Activated B cell treated with CpG ODN at 0.5 μM for 24 hours (primary cell): Measurements from ENCODE around the gene DYRK3. TPM values are rescaled to one million over a fixed set of nuclear protein-coding genes. Genes with fewer than 3 reads are reported as not detected.

Experiments
- ATAC-seq: fragments of 200-7000 bp; cut with Tn5 transposase; one replicate; pipeline ENCODE4 v1.10.0; 2021; ENCODE audit warnings: low read depth, mild to moderate bottlenecking, moderate library complexity
- CTCF ChIA-PET: fragments of 350-600 bp; sonication (Branson Sonifier 250); formaldehyde crosslinking; loops from one replicate; lab custom pipeline; 2021; ENCODE audit warnings: antibody characterized with exemption; lab: Charles Lee
- POLR2A ChIA-PET: fragments of 350-600 bp; sonication (Branson Sonifier 250); formaldehyde crosslinking; loops from one replicate; lab custom pipeline; 2021; ENCODE audit warnings: antibody characterized with exemption; lab: Charles Lee
- DNase-seq: peaks from one replicate; pipeline ENCODE4 v3.0.0; 2022
- H3K27ac Mint-ChIP-seq: one replicate; pipeline ENCODE4 v1.8.0; 2020; ENCODE audit warnings: mixed read lengths
- H3K27me3 Mint-ChIP-seq: one replicate; pipeline ENCODE4 v1.8.0; 2021; ENCODE audit warnings: mixed read lengths
- H3K36me3 Mint-ChIP-seq: one replicate; pipeline ENCODE4 v1.8.0; 2021; ENCODE audit warnings: low read depth, mixed read lengths
- H3K4me1 Mint-ChIP-seq: one replicate; pipeline ENCODE4 v1.8.0; 2021; ENCODE audit warnings: mixed read lengths
- H3K4me3 Mint-ChIP-seq: one replicate; pipeline ENCODE4 v1.8.0; 2020; ENCODE audit warnings: mild to moderate bottlenecking, mixed read lengths
- H3K9me3 Mint-ChIP-seq: one replicate; pipeline ENCODE4 v1.8.0; 2020; ENCODE audit warnings: mixed read lengths
- intact Hi-C: fragments of 100-400 bp; cut with micrococcal nuclease; formaldehyde crosslinking; loops from one replicate; pipeline ENCODE4 v1.15.1; 2024
- total RNA-seq: library from RNA; stranded (reverse); gene quantifications from 2 replicates; pipeline ENCODE4 v1.2.3, GENCODE V29; 2022
- TF ChIP-seq, protein P1 (sequence below): fragments of 200-600 bp; IDR thresholded peaks from one replicate; pipeline ENCODE4 v1.8.0; 2022; ENCODE audit warnings: antibody characterized with exemption, mild to moderate bottlenecking

DYRK3 gene
- total RNA-seq, 1 donor from 2014 or later: 0.33 TPM

DNA sequence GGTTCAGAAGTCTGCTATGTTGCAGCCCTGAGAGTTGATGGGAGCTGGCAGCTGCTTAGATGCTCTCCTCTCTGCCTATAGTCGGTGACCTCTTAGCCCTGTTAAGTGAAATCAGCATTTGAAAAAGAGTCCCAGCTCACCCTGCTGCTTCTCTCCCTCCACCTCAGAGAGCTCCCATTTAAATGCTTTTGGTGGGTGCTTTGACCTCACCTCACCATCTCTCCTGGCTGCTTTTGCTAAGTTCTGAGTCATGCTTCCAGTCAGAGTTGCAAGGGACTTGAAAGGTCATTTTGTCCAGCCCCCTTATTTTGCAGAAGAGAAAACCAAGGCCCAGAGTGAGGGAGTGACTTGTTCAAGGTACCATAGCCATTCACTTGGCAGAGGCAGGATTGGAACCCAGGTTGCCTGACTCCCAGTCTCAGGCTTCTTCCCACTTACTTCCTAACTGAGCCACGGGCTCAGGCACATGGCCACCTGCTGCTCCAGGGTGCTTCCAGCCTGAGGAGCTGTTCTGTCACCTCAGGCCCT is 52.6 kb downstream of the DYRK3 start:
- DNase-seq (peak; percentile 10), ATAC-seq (no peak)
- peaks cover 14% of the 10 kb centered on the region for H3K36me3 Mint-ChIP-seq
- no peak overlapping the region for H3K4me3 Mint-ChIP-seq
- POLR2A ChIA-PET: interaction anchor here (1.5 kb wide), 1 partner anchor 15 kb away, joined by 6 read pairs; no protein-coding TSS in a partner anchor
- no peak overlapping the region for H3K27ac Mint-ChIP-seq
- H3K9me3 Mint-ChIP-seq: no peaks in the 10 kb centered on the region
- TF ChIP-seq, protein P1, sequence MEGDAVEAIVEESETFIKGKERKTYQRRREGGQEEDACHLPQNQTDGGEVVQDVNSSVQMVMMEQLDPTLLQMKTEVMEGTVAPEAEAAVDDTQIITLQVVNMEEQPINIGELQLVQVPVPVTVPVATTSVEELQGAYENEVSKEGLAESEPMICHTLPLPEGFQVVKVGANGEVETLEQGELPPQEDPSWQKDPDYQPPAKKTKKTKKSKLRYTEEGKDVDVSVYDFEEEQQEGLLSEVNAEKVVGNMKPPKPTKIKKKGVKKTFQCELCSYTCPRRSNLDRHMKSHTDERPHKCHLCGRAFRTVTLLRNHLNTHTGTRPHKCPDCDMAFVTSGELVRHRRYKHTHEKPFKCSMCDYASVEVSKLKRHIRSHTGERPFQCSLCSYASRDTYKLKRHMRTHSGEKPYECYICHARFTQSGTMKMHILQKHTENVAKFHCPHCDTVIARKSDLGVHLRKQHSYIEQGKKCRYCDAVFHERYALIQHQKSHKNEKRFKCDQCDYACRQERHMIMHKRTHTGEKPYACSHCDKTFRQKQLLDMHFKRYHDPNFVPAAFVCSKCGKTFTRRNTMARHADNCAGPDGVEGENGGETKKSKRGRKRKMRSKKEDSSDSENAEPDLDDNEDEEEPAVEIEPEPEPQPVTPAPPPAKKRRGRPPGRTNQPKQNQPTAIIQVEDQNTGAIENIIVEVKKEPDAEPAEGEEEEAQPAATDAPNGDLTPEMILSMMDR: no peak
- CTCF ChIA-PET: interaction anchor here (0.8 to 2.0 kb wide), 2 partner anchors 24 to 47 kb away, joined by 4 to 8 read pairs; no protein-coding TSS in a partner anchor
- intact Hi-C loops: loop anchor here (2.0 to 10.0 kb wide), 2 partner anchors 15 to 727 kb away; no protein-coding TSS in a partner anchor
- peaks cover 79% of the 10 kb centered on the region for H3K4me1 Mint-ChIP-seq
- no peaks in the 10 kb centered on the region for H3K27me3 Mint-ChIP-seq

DNA sequence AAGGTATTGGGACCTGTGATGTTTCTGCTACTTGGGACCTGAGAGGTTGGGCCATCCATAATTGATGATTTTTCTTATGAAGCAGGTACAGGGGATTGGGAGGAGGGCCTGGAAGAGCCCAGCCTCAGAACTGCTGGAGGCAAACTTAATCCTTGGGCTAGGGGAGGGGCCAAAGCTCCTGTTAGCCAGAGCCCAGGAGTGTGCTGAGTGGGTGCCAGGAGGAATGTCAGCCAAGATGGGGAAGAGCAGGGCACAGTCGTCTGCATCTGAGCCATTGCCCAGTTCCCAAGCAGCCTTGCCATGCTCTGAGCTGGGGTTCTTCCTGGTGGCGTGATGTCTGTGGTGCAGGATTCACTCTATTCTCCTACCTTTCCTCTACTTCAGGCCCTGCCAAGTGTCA is 55.2 kb downstream of the DYRK3 start:
- DNase-seq (peak; percentile 2), ATAC-seq (no peak)
- ChIA-PET POLR2A (interaction anchor here (0.6 to 0.7 kb wide), 2 partner anchors 16 to 651 kb away, joined by 3 to 4 read pairs; no protein-coding TSS in a partner anchor), CTCF (interaction anchor here (1.3 to 2.0 kb wide), 3 partner anchors 26 to 57 kb away, joined by 4 to 11 read pairs (median 5); no protein-coding TSS in a partner anchor)
- Mint-ChIP-seq H3K4me1 (peaks cover 81% of the 10 kb centered on the region), H3K27me3 (no peaks in the 10 kb centered on the region), H3K36me3 (peaks cover 27% of the 10 kb centered on the region), H3K27ac (no peak overlapping the region), H3K4me3 (no peak overlapping the region), H3K9me3 (no peaks in the 10 kb centered on the region)
- intact Hi-C loops: no loop called here
- TF ChIP-seq, protein P1: no peak

DNA sequence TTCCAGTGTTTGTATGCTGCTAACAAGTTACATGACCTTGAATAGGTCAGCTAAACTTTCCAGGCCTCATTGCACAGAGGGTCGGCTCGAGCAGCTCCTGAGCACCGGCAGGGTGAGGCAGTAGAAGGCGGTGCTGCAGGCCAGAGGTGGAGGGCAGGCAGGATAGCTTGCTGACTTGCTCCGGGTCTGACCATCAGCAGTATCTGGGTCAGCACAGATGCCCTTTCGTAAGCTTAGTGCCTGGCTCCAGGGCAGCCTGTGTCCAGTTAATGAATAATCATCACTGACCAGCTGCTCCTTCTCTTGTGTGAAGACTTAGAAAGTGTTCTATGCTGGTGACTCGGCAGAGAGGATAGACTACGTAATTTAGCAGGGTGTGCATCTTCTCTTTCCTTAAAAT is 56.3 kb downstream of the DYRK3 start:
- ChIA-PET CTCF (interaction anchor here (1.4 to 2.0 kb wide), 2 partner anchors 28 to 33 kb away, joined by 4 to 11 read pairs; no protein-coding TSS in a partner anchor), POLR2A (interaction anchor here (0.7 kb wide), 1 partner anchor 9 kb away, joined by 4 read pairs; no protein-coding TSS in a partner anchor)
- ATAC-seq: no peak
- Mint-ChIP-seq H3K9me3 (no peaks in the 10 kb centered on the region), H3K27me3 (no peaks in the 10 kb centered on the region), H3K27ac (no peak overlapping the region), H3K36me3 (peaks cover 32% of the 10 kb centered on the region), H3K4me1 (peaks cover 85% of the 10 kb centered on the region), H3K4me3 (no peak overlapping the region)
- intact Hi-C loops: no loop called here
- DNase-seq: no peak
- TF ChIP-seq, protein P1: no peak

DNA sequence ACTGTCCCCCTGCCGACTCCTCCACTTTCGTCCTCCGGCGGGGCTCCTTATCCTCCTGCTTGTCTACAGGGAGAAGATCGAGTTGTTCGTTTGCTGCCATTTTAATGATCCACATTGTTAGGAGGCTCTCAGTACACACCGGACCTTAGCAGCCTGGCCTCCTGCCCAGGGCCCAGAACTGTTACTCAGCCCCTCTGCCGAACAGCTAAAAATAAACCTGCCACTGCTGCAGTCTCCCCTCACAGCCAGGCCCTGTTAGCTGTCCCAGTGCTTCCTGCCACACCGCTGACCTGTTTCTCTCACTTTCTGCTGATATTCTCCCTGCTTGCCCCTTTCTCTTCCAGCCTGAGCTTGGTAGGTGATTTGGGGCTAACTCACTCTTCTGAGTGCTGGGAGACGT is 57.7 kb downstream of the DYRK3 start:
- ChIA-PET CTCF (interaction anchor here (1.5 kb wide), 1 partner anchor 10 kb away, joined by 3 read pairs; no protein-coding TSS in a partner anchor), POLR2A (no interaction called here)
- Mint-ChIP-seq H3K27me3 (no peaks in the 10 kb centered on the region), H3K27ac (no peak overlapping the region), H3K36me3 (peaks cover 46% of the 10 kb centered on the region), H3K9me3 (no peaks in the 10 kb centered on the region), H3K4me1 (peaks cover 83% of the 10 kb centered on the region), H3K4me3 (no peak overlapping the region)
- TF ChIP-seq, protein P1: no peak
- DNase-seq (no peak), ATAC-seq (no peak)
- intact Hi-C loops: no loop called here

DNA sequence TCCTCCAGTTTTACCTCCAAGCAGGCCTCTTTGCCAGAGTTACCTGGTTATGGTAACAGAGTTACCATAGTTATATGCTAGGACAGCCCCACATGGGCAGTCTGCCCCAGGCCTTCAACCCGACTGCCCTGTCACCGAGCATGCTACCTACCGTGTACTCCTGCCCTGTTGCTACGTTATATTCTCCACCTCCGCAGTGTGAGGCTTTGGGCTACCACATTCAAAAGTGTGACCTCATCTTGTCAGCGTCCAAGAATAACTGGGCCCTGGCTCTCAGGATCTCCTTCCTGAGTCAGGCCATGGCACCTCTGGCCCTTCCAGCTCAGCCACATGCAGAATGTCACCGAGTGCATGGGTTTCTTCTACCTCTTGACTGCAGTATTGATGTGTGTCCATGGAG is 58.3 kb downstream of the DYRK3 start:
- Mint-ChIP-seq H3K27me3 (no peaks in the 10 kb centered on the region), H3K36me3 (peaks cover 48% of the 10 kb centered on the region), H3K27ac (no peak overlapping the region), H3K9me3 (no peaks in the 10 kb centered on the region), H3K4me3 (no peak overlapping the region), H3K4me1 (peaks cover 82% of the 10 kb centered on the region)
- ATAC-seq (no peak), DNase-seq (no peak)
- CTCF ChIA-PET: interaction anchor here (1.5 kb wide), 1 partner anchor 10 kb away, joined by 3 read pairs; no protein-coding TSS in a partner anchor
- intact Hi-C loops: no loop called here
- TF ChIP-seq, protein P1: no peak
- POLR2A ChIA-PET: no interaction called here
